Spinal cord (tissue), 10 donors: Measurements from ENCODE around the gene VEGFB. TPM values are rescaled to one million over a fixed set of nuclear protein-coding genes. Genes with fewer than 3 reads are reported as not detected.

ENCODE experiments used
- DNase-seq, 6 donors: peaks; one replicate each; pipeline versions ENCODE4 v3.0.0 to v3.0.0-alpha.2; 2013 to 2015; ENCODE audit warnings: low spot score in 6 of 6, low read depth in 4 of 6
- H3K27ac ChIP-seq: one replicate; pipeline ENCODE4 v1.5.1; 2013; ENCODE audit warnings: low read depth, low read length, control low read depth
- H3K27me3 ChIP-seq: one replicate; pipeline ENCODE4 v1.6.1; 2013; ENCODE audit warnings: low read length; ENCODE audit not compliant: control insufficient read depth, insufficient read depth
- H3K36me3 ChIP-seq: one replicate; pipeline ENCODE4 v1.6.1; 2013; ENCODE audit warnings: low read length; ENCODE audit not compliant: control insufficient read depth, insufficient read depth
- H3K4me1 ChIP-seq: one replicate; pipeline ENCODE4 v1.6.1; 2013; ENCODE audit warnings: low read length; ENCODE audit not compliant: control insufficient read depth, insufficient read depth
- H3K4me3 ChIP-seq: one replicate; pipeline ENCODE4 v1.5.1; 2013; ENCODE audit warnings: low read depth, low read length, control low read depth
- H3K9me3 ChIP-seq: one replicate; pipeline ENCODE4 v1.6.1; 2013; ENCODE audit warnings: low read length; ENCODE audit not compliant: control insufficient read depth, insufficient read depth
- WGBS: methylation state at CpG from one replicate; pipeline ENCODE4 v1.1.5; 2013; ENCODE audit warnings: missing lambda C conversion rate; ENCODE audit not compliant: insufficient coverage; 5-methylcytosine and 5-hydroxymethylcytosine counted together
- polyA plus RNA-seq, 2 donors: library from polyadenylated mRNA; unstranded; fragments of 120-200 nt; gene quantifications; one replicate each; pipeline ENCODE4 v1.2.1, GENCODE V29; 2013; ENCODE audit not compliant: insufficient read length in 2 of 2
- total RNA-seq, 2 donors: library from RNA; depleted of rRNA in 1 of 2; stranded (reverse); fragments of 120-200 nt in 1 of 2; fragments of >200 nt in 1 of 2; gene quantifications; one replicate each; pipeline versions ENCODE4 v1.2.3 to v1.2.4, GENCODE V29; 2013 to 2014
- donor health status: healthy.

The VEGFB gene
- total and polyA plus RNA-seq, 4 donors: 46.8 to 255 (median 173) TPM

- peaks cover 87% of the 10 kb centered on the region for H3K36me3 ChIP-seq
Measured at GRCh38 chr11:64258946-64259532, 24.7 kb downstream of the VEGFB start.

DNA sequence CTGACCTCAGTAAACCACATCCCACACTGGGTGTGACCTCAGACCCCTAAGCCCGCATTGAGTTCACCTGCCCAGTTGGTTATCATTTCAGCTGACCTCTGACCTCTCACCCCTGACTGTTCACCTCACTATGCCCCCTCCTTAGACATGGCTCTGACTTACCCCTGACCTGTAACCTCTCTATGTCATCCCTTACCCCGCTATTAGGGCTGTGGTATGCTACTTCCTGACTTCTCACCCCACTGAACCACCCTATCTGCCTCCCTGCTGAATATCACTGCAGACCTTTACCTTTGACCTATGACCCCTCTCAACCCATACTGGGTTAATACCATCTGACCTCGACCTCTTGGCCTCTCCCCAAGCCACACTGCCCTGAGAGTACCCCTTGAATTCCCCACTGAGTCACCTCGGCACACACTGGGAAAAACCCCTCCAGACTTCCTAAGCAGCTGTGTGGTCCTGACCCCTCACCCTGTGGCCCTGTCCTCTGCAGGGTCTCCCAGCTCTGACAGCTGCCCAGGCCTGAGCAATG lies 25.2 kb downstream of the VEGFB start:
- no peaks in the 10 kb centered on the region for H3K9me3 ChIP-seq
- H3K4me1 ChIP-seq: peaks cover 8% of the 10 kb centered on the region
- WGBS: 91% methylated on average over 3 of the region's 4 CpGs
- peaks cover 88% of the 10 kb centered on the region for H3K36me3 ChIP-seq
- DNase-seq: no peak
- no peaks in the 10 kb centered on the region for H3K27me3 ChIP-seq
- H3K27ac ChIP-seq: no peak overlapping the region
- no peak overlapping the region for H3K4me3 ChIP-seq

More at GRCh38 chr11:64258946-64259532, 24.7 kb downstream of the VEGFB start:
- Histone ChIP-seq H3K4me3 (no peak overlapping the region), H3K4me1 (peaks cover 7% of the 10 kb centered on the region), H3K27ac (no peak overlapping the region), H3K9me3 (no peaks in the 10 kb centered on the region), H3K27me3 (no peaks in the 10 kb centered on the region)
- WGBS: 95% methylated on average over 32 of the region's 32 CpGs
- no peak for DNase-seq

GRCh38 chr11:64260147-64260708 lies 25.8 kb downstream of the VEGFB start:
- WGBS: 100% methylated on average over 3 of the region's 6 CpGs
- Histone ChIP-seq H3K4me3 (no peak overlapping the region), H3K4me1 (peaks cover 9% of the 10 kb centered on the region), H3K9me3 (no peaks in the 10 kb centered on the region), H3K27me3 (no peaks in the 10 kb centered on the region), H3K36me3 (peaks cover 87% of the 10 kb centered on the region), H3K27ac (no peak overlapping the region)
- no peak for DNase-seq

DNA sequence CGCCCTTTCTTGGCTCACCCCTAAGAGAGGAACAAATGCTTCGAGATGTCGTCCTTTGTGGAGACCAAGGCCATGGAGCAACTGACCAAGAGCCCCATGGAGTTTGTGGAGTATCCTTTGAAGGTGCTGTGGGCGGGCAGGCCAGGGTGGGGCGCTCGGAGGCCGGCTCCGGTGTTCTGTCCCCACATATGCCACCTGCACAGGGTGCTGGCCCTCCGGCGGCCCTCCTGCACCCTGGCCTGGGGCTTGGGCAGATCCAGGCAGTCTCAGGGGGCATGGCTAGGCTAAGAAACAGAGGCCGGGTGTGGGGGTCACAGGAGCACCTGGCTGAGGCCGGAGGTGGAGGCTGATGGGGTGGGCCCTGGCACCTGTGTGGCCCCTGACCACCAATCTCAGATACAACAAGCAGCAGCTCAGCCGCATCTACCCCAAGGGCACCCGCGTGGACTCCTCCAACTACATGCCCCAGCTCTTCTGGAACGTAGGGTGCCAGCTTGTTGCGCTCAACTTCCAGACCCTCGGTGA lies 27.2 kb downstream of the VEGFB start:
- Histone ChIP-seq H3K4me3 (no peak overlapping the region), H3K27ac (no peak overlapping the region), H3K4me1 (peaks cover 9% of the 10 kb centered on the region), H3K36me3 (peaks cover 87% of the 10 kb centered on the region), H3K27me3 (no peaks in the 10 kb centered on the region), H3K9me3 (no peaks in the 10 kb centered on the region)
- no peak for DNase-seq
- WGBS: 92% methylated on average over 16 of the region's 18 CpGs

DNA sequence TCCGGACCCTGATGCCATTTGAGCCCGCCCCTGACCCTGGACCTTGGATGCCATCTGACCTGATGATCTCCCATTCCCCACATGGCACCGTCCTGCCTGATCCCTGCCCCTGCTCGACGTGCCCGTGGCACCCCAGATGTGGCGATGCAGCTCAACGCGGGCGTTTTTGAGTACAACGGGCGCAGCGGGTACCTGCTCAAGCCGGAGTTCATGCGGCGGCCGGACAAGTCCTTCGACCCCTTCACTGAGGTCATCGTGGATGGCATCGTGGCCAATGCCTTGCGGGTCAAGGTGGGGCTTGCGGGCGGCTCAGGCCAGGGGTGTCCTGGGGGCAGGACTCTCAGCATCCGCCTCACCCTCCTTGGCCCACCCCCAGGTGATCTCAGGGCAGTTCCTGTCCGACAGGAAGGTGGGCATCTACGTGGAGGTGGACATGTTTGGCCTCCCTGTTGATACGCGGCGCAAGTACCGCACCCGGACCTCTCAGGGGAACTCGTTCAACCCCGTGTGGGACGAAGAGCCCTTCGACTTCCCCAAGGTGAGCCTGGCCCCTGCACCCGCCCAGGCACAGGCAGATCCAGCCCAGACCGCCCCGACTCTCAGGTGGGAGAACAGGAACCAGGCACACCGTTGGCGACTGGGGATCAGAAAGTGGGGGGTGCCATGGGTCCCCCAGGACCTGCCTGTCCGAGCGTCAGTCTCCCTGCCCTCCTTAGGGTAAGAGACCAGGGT lies 28.1 kb downstream of the VEGFB start:
- peaks cover 87% of the 10 kb centered on the region for H3K36me3 ChIP-seq
- H3K4me3 ChIP-seq: no peak overlapping the region
- H3K9me3 ChIP-seq: no peaks in the 10 kb centered on the region
- DNase-seq: no peak
- H3K27ac ChIP-seq: no peak overlapping the region
- no peaks in the 10 kb centered on the region for H3K27me3 ChIP-seq
- H3K4me1 ChIP-seq: peaks cover 9% of the 10 kb centered on the region
- WGBS: 97% methylated on average over 42 of the region's 42 CpGs

DNA sequence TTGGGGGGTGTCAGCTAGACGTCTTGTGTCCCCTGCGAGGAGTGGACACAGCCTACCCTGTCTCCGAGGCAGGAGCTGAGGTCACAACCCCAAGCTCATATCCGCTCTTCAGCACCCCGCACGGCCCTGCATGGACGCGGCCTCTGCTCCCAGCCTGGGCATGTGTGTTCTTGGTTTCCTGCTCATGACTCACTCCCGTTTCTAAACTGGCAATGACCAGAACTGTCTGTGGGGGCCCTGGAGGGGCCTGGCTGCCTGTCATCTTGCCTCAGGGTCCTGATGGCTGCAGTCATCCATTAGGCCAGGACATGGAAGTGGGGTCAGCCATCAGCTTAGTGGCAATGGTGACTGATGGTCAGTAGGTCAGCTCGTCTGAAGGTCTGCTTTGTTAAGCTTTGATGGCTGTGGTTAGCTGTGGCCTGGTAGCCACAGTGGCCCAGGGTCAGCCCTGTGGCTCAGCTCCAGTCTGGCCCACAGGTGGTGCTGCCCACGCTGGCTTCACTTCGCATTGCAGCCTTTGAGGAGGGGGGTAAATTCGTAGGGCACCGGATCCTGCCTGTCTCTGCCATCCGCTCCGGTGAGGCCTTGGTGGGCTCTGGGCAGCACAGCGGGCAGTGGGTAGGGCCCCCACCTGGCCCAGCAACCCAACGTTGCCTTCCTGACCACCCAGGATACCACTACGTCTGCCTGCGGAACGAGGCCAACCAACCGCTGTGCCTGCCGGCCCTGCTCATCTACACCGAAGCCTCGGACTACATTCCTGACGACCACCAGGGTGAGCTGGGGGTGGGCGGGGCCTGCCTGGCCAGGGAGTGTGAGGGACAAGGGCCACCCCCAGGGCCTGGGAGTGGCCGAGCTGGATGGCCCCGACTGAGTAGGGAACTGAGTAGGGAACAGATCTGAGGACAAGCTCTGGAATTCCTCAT lies 28.9 kb downstream of the VEGFB start:
- H3K9me3 ChIP-seq: no peaks in the 10 kb centered on the region
- H3K27me3 ChIP-seq: no peaks in the 10 kb centered on the region
- peaks cover 14% of the 10 kb centered on the region for H3K4me1 ChIP-seq
- WGBS: 75% methylated on average over 28 of the region's 29 CpGs
- H3K36me3 ChIP-seq: peaks cover 88% of the 10 kb centered on the region
- DNase-seq: no peak
- H3K4me3 ChIP-seq: no peak overlapping the region
- H3K27ac ChIP-seq: no peak overlapping the region

GRCh38 chr11:64263947-64264317 lies 29.5 kb downstream of the VEGFB start:
- H3K4me3 ChIP-seq: no peak overlapping the region
- peaks cover 85% of the 10 kb centered on the region for H3K36me3 ChIP-seq
- H3K27me3 ChIP-seq: no peaks in the 10 kb centered on the region
- H3K27ac ChIP-seq: no peak overlapping the region
- H3K4me1 ChIP-seq: peaks cover 20% of the 10 kb centered on the region
- 79% methylated on average over 7 of the region's 8 CpGs for WGBS
- DNase-seq: no peak
- H3K9me3 ChIP-seq: no peaks in the 10 kb centered on the region

GRCh38 chr11:64264371-64264852 lies 30.0 kb downstream of the VEGFB start:
- Histone ChIP-seq H3K27ac (no peak overlapping the region), H3K4me3 (no peak overlapping the region), H3K27me3 (no peaks in the 10 kb centered on the region), H3K9me3 (no peaks in the 10 kb centered on the region), H3K4me1 (peaks cover 24% of the 10 kb centered on the region), H3K36me3 (peaks cover 80% of the 10 kb centered on the region)
- no peak for DNase-seq
- 69% methylated on average over 10 of the region's 10 CpGs for WGBS
